Stimulated activated CD8-positive, alpha-beta memory T cell treated with anti-CD3 and anti-CD28 coated beads, Interleukin-4, amount 100 ng/mL, for 1 hour (primary cell): ENCODE measurements around the gene AFMID.
"Not testable (repeated sequence)": the region's sequence is repeated elsewhere in the genome, so short reads cannot be mapped to it uniquely, and the experiment has no call there.

Experiments used
- DNase-seq, 2 donors: peaks; one replicate each; pipeline ENCODE4 v3.0.0-alpha.2; 2020; ENCODE audit warnings: low read depth in 2 of 2, low spot score in 1 of 2

AFMID gene

GRCh38 chr17:78252701-78253635 lies 65.8 kb downstream of the AFMID start:
- DNase-seq = no peak

GRCh38 chr17:78253636-78253945 lies 66.4 kb downstream of the AFMID start:
- DNase-seq = not testable (repeated sequence)

GRCh38 chr17:78253946-78254672 lies 66.9 kb downstream of the AFMID start:
- DNase-seq = peak; percentile 42 to 62

- DNase-seq = no peak
Measured at GRCh38 chr17:78255029-78255656, 68.0 kb downstream of the AFMID start.

GRCh38 chr17:78255953-78256706 lies 69.0 kb downstream of the AFMID start:
- DNase-seq = no peak

GRCh38 chr17:78256707-78257591 lies 69.8 kb downstream of the AFMID start:
- DNase-seq = no peak
